Liver (tissue), 9 donors: ENCODE results near the gene C4orf46. TPM values are rescaled to one million over a fixed set of nuclear protein-coding genes. Genes with fewer than 3 reads are reported as not detected.

ENCODE experiments used
- DNase-seq: peaks from one replicate; pipeline ENCODE4 v3.0.0-alpha.2; 2017; ENCODE audit warnings: low spot score
- H3K27ac ChIP-seq, 2 donors: one replicate each; pipeline ENCODE4 v1.7.0; 2013; ENCODE audit warnings: inconsistent platforms in 2 of 2, low read length in 2 of 2, control low read depth in 1 of 2, low read depth in 1 of 2, mild to moderate bottlenecking in 1 of 2
- H3K27me3 ChIP-seq, 4 donors: one replicate each; pipeline versions ENCODE4 v1.6.1 to v1.7.0; 2013; ENCODE audit warnings: low read length in 3 of 4, inconsistent platforms in 1 of 4, mild to moderate bottlenecking in 1 of 4, moderate library complexity in 1 of 4; ENCODE audit not compliant: control insufficient read depth in 4 of 4, insufficient read depth in 4 of 4
- H3K36me3 ChIP-seq, 4 donors: one replicate each; pipeline versions ENCODE4 v1.6.1 to v1.7.0; 2013; ENCODE audit warnings: low read length in 3 of 4, mild to moderate bottlenecking in 3 of 4, low read depth in 1 of 4, moderate library complexity in 1 of 4; ENCODE audit not compliant: control insufficient read depth in 4 of 4, insufficient read depth in 3 of 4
- H3K4me1 ChIP-seq, 4 donors: one replicate each; pipeline versions ENCODE4 v1.6.1 to v1.7.0; 2013; ENCODE audit warnings: low read length in 3 of 4, mild to moderate bottlenecking in 3 of 4, moderate library complexity in 1 of 4; ENCODE audit not compliant: control insufficient read depth in 4 of 4, insufficient read depth in 4 of 4
- H3K4me3 ChIP-seq, 3 donors: one replicate each; pipeline versions ENCODE4 v1.6.1 to v1.7.0; 2013; ENCODE audit warnings: low read length in 3 of 3, control low read depth in 1 of 3, low read depth in 1 of 3, mild to moderate bottlenecking in 1 of 3
- H3K9ac ChIP-seq, 2 donors: one replicate each; pipeline ENCODE4 v1.7.0; 2013; ENCODE audit warnings: low read length in 2 of 2, mild to moderate bottlenecking in 2 of 2, moderate library complexity in 2 of 2, control low read depth in 1 of 2, low read depth in 1 of 2
- H3K9me3 ChIP-seq, 4 donors: one replicate each; pipeline versions ENCODE4 v1.6.1 to v1.7.0; 2013; ENCODE audit warnings: low read length in 3 of 4; ENCODE audit not compliant: control insufficient read depth in 4 of 4
- EGR1 ChIP-seq, 2 donors: IDR thresholded peaks; 2 replicates each; pipeline ENCODE4 v1.6.1; 2016 to 2018; ENCODE audit warnings: antibody characterized with exemption in 2 of 2, low read depth in 2 of 2
- FOXA2 ChIP-seq: IDR thresholded peaks from 2 replicates; pipeline ENCODE4 v1.6.1; 2016; ENCODE audit warnings: antibody characterized with exemption
- GABPA ChIP-seq, 2 donors: IDR thresholded peaks in 1 of 2; conservative IDR thresholded peaks in 1 of 2; 2 replicates each; pipeline ENCODE4 v1.6.1; 2016; ENCODE audit warnings: antibody characterized with exemption in 2 of 2, mild to moderate bottlenecking in 1 of 2, moderate library complexity in 1 of 2
- HNF4A ChIP-seq, 2 donors: conservative IDR thresholded peaks; 2 replicates each; pipeline ENCODE4 v1.6.1; 2016; ENCODE audit warnings: antibody characterized with exemption in 2 of 2, mild to moderate bottlenecking in 2 of 2
- HNF4G ChIP-seq: IDR thresholded peaks from 2 replicates; pipeline ENCODE4 v1.6.1; 2016; ENCODE audit warnings: antibody characterized with exemption
- JUND ChIP-seq, 2 donors: IDR thresholded peaks; 2 replicates each; pipeline ENCODE4 v1.6.1; 2016; ENCODE audit warnings: antibody characterized with exemption in 2 of 2
- NR2F2 ChIP-seq: IDR thresholded peaks from 2 replicates; pipeline ENCODE4 v1.6.1; 2016; ENCODE audit warnings: antibody characterized with exemption
- RAD21 ChIP-seq, 2 donors: IDR thresholded peaks; 2 replicates each; pipeline ENCODE4 v1.6.1; 2016; ENCODE audit warnings: antibody characterized with exemption in 2 of 2, mild to moderate bottlenecking in 2 of 2
- REST ChIP-seq: IDR thresholded peaks from 2 replicates; pipeline ENCODE4 v1.6.1; 2016; ENCODE audit warnings: antibody characterized with exemption, mild to moderate bottlenecking
- RXRA ChIP-seq, 2 donors: IDR thresholded peaks; 2 replicates each; pipeline ENCODE4 v1.6.1; 2017 to 2018; ENCODE audit warnings: antibody characterized with exemption in 2 of 2, mild to moderate bottlenecking in 1 of 2
- SP1 ChIP-seq: IDR thresholded peaks from 2 replicates; pipeline ENCODE4 v1.6.1; 2018; ENCODE audit warnings: antibody characterized with exemption, mild to moderate bottlenecking
- TAF1 ChIP-seq: conservative IDR thresholded peaks from 2 replicates; pipeline ENCODE4 v1.6.1; 2016; ENCODE audit warnings: antibody characterized with exemption, mild to moderate bottlenecking
- YY1 ChIP-seq: IDR thresholded peaks from 2 replicates; pipeline ENCODE4 v1.6.1; 2016; ENCODE audit warnings: antibody characterized with exemption, mild to moderate bottlenecking
- ZBTB33 ChIP-seq: IDR thresholded peaks from 2 replicates; pipeline ENCODE4 v1.6.1; 2016; ENCODE audit warnings: antibody characterized with exemption
- WGBS: extraction: QIAGEN DNeasy Blood & Tissue Kit; methylation state at CpG from one replicate; pipeline ENCODE4 v1.1.7; 2013; 5-methylcytosine and 5-hydroxymethylcytosine counted together
- polyA plus RNA-seq, 2 donors: library from polyadenylated mRNA; stranded (reverse) in 1 of 2; unstranded in 1 of 2; fragments of 200-250 nt in 1 of 2; fragments of >200 nt in 1 of 2; fragmentation: Nextera tagmentation in 1 of 2; extraction: Ambion mirVana in 1 of 2; gene quantifications; one replicate each; pipeline versions ENCODE4 v1.2.1 to v1.2.3, GENCODE V29; 2013 to 2015
- total RNA-seq, 2 donors: library from RNA; depleted of rRNA; stranded (reverse); fragments of >200 nt; gene quantifications; one replicate each; pipeline ENCODE4 v1.2.3, GENCODE V29; 2014
- TF ChIP-seq, protein P1 (sequence below): IDR thresholded peaks from 2 replicates; pipeline ENCODE4 v1.6.1; 2016; ENCODE audit warnings: antibody characterized with exemption
- TF ChIP-seq, protein P2 (sequence below): fragments of 150-350 bp; IDR thresholded peaks from 2 replicates; pipeline ENCODE4 v1.5.1; 2017; ENCODE audit warnings: improper control_type of control experiment, low read depth, low read length; ENCODE audit not compliant: missing input control
- TF ChIP-seq, protein P3 (sequence below): IDR thresholded peaks from 2 replicates; pipeline ENCODE4 v1.6.1; 2016; ENCODE audit warnings: antibody characterized with exemption
- donor health status: healthy.
- donor health status: healthy.
- donor health status: healthy.
- donor health status: healthy.
- donor health status: healthy.

Gene C4orf46
- total and polyA plus RNA-seq, 4 donors: 0.40 to 6.7 (median 1.3) TPM

DNA sequence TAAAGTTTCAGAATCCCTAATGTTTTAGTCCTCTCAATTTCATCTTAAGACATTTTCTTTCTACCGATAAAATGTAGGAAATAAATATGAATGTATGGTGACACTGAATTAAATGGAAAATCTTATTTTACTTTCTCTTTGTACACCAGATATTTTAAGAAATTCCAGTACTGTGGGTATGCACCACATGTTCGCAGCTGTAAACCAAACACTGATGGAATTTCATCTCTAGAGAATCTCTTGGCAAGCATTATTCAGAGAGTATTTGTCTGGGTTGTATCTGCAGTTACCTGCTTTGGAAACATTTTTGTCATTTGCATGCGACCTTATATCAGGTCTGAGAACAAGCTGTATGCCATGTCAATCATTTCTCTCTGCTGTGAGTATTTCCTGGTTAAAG is 26.9 kb downstream of the C4orf46 start:
- no peak for TF ChIP-seq RXRA (IDR thresholded peaks at IDR 0.05)
- no peak for TF ChIP-seq RAD21 (IDR thresholded peaks at IDR 0.05)
- no peak for TF ChIP-seq SP1
- no peak for TF ChIP-seq GABPA (IDR thresholded peaks at IDR 0.05 in 1 of 2, conservative IDR thresholded peaks at IDR 0.05 in 1 of 2)
- TF ChIP-seq, protein P1, sequence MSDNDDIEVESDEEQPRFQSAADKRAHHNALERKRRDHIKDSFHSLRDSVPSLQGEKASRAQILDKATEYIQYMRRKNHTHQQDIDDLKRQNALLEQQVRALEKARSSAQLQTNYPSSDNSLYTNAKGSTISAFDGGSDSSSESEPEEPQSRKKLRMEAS: no peak
- TF ChIP-seq HNF4A (conservative IDR thresholded peaks at IDR 0.05): no peak
- TF ChIP-seq REST: no peak
- TF ChIP-seq JUND (IDR thresholded peaks at IDR 0.05): no peak
- TF ChIP-seq, protein P2, sequence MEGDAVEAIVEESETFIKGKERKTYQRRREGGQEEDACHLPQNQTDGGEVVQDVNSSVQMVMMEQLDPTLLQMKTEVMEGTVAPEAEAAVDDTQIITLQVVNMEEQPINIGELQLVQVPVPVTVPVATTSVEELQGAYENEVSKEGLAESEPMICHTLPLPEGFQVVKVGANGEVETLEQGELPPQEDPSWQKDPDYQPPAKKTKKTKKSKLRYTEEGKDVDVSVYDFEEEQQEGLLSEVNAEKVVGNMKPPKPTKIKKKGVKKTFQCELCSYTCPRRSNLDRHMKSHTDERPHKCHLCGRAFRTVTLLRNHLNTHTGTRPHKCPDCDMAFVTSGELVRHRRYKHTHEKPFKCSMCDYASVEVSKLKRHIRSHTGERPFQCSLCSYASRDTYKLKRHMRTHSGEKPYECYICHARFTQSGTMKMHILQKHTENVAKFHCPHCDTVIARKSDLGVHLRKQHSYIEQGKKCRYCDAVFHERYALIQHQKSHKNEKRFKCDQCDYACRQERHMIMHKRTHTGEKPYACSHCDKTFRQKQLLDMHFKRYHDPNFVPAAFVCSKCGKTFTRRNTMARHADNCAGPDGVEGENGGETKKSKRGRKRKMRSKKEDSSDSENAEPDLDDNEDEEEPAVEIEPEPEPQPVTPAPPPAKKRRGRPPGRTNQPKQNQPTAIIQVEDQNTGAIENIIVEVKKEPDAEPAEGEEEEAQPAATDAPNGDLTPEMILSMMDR: no peak
- no peak for TF ChIP-seq TAF1
- no peak for TF ChIP-seq FOXA2
- TF ChIP-seq EGR1 (IDR thresholded peaks at IDR 0.05; ENCODE audit: low read depth in 2 of 2): no peak
- no peak overlapping the region for H3K9ac ChIP-seq
- no peaks in the 10 kb centered on the region for H3K36me3 ChIP-seq
- H3K4me3 ChIP-seq: no peak overlapping the region
- 82% methylated on average over 3 of the region's 3 CpGs for WGBS
- no peaks in the 10 kb centered on the region for H3K9me3 ChIP-seq
- no peak for DNase-seq
- H3K27ac ChIP-seq: no peak overlapping the region
- no peaks in the 10 kb centered on the region for H3K27me3 ChIP-seq
- H3K4me1 ChIP-seq: no peaks in the 10 kb centered on the region

DNA sequence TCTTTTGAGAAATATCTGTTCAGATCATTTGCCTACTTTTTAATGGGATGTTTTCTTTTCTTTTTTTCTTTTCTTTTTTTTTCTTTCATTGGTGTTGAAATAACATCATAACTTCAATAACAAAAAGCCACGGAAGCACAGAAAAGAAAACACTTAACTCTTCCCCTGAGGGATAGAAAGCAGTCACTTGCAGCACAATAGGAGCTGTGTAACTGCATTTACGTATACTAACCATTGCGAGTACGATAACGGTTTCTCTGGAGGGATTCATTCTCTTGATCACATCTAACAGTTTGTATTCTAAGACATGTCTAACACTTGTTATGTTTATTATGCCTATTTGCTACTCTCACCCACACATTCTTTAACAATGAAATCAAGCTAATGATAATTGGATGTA is 27.3 kb downstream of the C4orf46 start:
- Histone ChIP-seq H3K36me3 (no peaks in the 10 kb centered on the region), H3K27me3 (no peaks in the 10 kb centered on the region), H3K9me3 (no peaks in the 10 kb centered on the region), H3K4me1 (no peaks in the 10 kb centered on the region), H3K27ac (no peak overlapping the region), H3K4me3 (no peak overlapping the region), H3K9ac (no peak overlapping the region)
- 89% methylated on average over 5 of the region's 5 CpGs for WGBS
- DNase-seq: no peak
- TF ChIP-seq TAF1: no peak
- TF ChIP-seq YY1: no peak
- TF ChIP-seq HNF4G: no peak
- TF ChIP-seq RXRA (IDR thresholded peaks at IDR 0.05): no peak
- TF ChIP-seq REST: no peak
- no peak for TF ChIP-seq SP1
- TF ChIP-seq JUND (IDR thresholded peaks at IDR 0.05): no peak
- TF ChIP-seq NR2F2: no peak
- TF ChIP-seq ZBTB33: no peak
- TF ChIP-seq, protein P1: no peak
- TF ChIP-seq, protein P3, sequence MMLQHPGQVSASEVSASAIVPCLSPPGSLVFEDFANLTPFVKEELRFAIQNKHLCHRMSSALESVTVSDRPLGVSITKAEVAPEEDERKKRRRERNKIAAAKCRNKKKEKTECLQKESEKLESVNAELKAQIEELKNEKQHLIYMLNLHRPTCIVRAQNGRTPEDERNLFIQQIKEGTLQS: no peak
- TF ChIP-seq GABPA (IDR thresholded peaks at IDR 0.05 in 1 of 2, conservative IDR thresholded peaks at IDR 0.05 in 1 of 2): no peak
